ENCODE data around the gene CADPS. TPM values are rescaled to one million over a fixed set of nuclear protein-coding genes. Genes with fewer than 3 reads are reported as not detected.

Gene CADPS
- total RNA-seq, 1 donor from 2014 or later: not detected

- Histone ChIP-seq H3K4me1 (no peaks in the 10 kb centered on the region), H3K9me3 (no peaks in the 10 kb centered on the region), H3K27me3 (no peaks in the 10 kb centered on the region), H3K4me3 (no peak overlapping the region), H3K36me3 (no peaks in the 10 kb centered on the region), H3K27ac (no peak overlapping the region)
- intact Hi-C loops (cut with DNase I): no loop called here
- TF ChIP-seq, protein P1, sequence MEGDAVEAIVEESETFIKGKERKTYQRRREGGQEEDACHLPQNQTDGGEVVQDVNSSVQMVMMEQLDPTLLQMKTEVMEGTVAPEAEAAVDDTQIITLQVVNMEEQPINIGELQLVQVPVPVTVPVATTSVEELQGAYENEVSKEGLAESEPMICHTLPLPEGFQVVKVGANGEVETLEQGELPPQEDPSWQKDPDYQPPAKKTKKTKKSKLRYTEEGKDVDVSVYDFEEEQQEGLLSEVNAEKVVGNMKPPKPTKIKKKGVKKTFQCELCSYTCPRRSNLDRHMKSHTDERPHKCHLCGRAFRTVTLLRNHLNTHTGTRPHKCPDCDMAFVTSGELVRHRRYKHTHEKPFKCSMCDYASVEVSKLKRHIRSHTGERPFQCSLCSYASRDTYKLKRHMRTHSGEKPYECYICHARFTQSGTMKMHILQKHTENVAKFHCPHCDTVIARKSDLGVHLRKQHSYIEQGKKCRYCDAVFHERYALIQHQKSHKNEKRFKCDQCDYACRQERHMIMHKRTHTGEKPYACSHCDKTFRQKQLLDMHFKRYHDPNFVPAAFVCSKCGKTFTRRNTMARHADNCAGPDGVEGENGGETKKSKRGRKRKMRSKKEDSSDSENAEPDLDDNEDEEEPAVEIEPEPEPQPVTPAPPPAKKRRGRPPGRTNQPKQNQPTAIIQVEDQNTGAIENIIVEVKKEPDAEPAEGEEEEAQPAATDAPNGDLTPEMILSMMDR (IDR thresholded peaks at IDR 0.05): peak in 2 of 3 experiments; percentile 23 to 34
- DNase-seq (ENCODE audit: low spot score in 2 of 2): peak in 1 of 2 donors; percentile 68
Measured at GRCh38 chr3:62665627-62666437, 209.4 kb downstream of the CADPS start.

GRCh38 chr3:62662677-62663076, 212.5 kb downstream of the CADPS start:
- intact Hi-C loops (cut with DNase I): no loop called here
- Histone ChIP-seq H3K4me1 (no peaks in the 10 kb centered on the region), H3K4me3 (no peak overlapping the region), H3K36me3 (no peaks in the 10 kb centered on the region), H3K9me3 (no peaks in the 10 kb centered on the region), H3K27me3 (no peaks in the 10 kb centered on the region), H3K27ac (no peak overlapping the region)
- DNase-seq (ENCODE audit: low spot score in 2 of 2): no peak
- TF ChIP-seq, protein P1 (IDR thresholded peaks at IDR 0.05): no peak

DNA sequence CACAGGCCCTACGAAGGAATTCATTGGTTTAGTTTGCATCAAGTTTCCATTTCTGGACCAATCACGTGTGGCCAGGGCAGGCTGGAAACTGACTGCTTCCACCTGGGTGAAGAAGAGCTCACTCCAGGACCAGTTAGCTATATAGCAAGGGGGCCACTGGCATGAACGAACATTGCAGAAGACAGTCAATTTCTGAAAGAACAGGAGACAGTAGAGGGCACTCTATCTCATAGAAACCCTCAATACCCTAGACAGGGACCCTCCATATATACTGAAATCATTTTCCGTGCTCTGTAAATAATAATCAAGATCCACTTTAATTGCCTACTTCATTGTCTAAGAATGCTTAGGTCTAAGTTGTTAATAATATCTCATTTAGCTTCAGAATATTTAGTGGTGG, 215.6 kb downstream of the CADPS start:
- Histone ChIP-seq H3K27ac (no peak overlapping the region), H3K9me3 (no peaks in the 10 kb centered on the region), H3K27me3 (no peaks in the 10 kb centered on the region), H3K4me3 (no peak overlapping the region), H3K4me1 (no peaks in the 10 kb centered on the region), H3K36me3 (no peaks in the 10 kb centered on the region)
- TF ChIP-seq, protein P1 (IDR thresholded peaks at IDR 0.05): no peak
- DNase-seq (ENCODE audit: low spot score in 2 of 2): no peak
- intact Hi-C loops (cut with DNase I): no loop called here

GRCh38 chr3:62655691-62656063, 219.5 kb downstream of the CADPS start:
- Histone ChIP-seq H3K4me1 (no peaks in the 10 kb centered on the region), H3K36me3 (no peaks in the 10 kb centered on the region), H3K9me3 (no peaks in the 10 kb centered on the region), H3K4me3 (no peak overlapping the region), H3K27me3 (no peaks in the 10 kb centered on the region), H3K27ac (no peak overlapping the region)
- intact Hi-C loops (cut with DNase I): no loop called here
- TF ChIP-seq, protein P1 (IDR thresholded peaks at IDR 0.05): no peak
- DNase-seq (ENCODE audit: low spot score in 2 of 2): no peak

- Histone ChIP-seq H3K4me3 (no peak overlapping the region), H3K27me3 (no peaks in the 10 kb centered on the region), H3K27ac (no peak overlapping the region), H3K9me3 (no peaks in the 10 kb centered on the region), H3K36me3 (no peaks in the 10 kb centered on the region), H3K4me1 (no peaks in the 10 kb centered on the region)
- no peak for DNase-seq (ENCODE audit: low spot score in 2 of 2)
- TF ChIP-seq, protein P1 (IDR thresholded peaks at IDR 0.05): no peak
- intact Hi-C loops (cut with DNase I): no loop called here
Measured at GRCh38 chr3:62655056-62655690, 220.0 kb downstream of the CADPS start.
